ENCODE results near the gene RAD51B. TPM values are rescaled to one million over a fixed set of nuclear protein-coding genes. Genes with fewer than 3 reads are reported as not detected.
A peak's percentile ranks its signal among the peaks of the same experiment; 100 is the strongest.

The RAD51B gene
- total RNA-seq, 1 experiment from 2014 or later: 20.0 TPM

- no TSS peak for BruUV-seq (replicated peaks)
- peaks cover 75% of the 10 kb centered on the region in 2 experiments for H3K4me1 ChIP-seq (ENCODE audit: control insufficient read depth in 1 of 2, insufficient read depth in 2 of 2, low read length in 2 of 2)
- ChIA-PET POLR2A (no interaction called here), CTCF (no interaction called here), RAD21 (ENCODE audit: low non-redundant PET in 1 of 2, low total read pairs in 2 of 2, uncharacterized antibody in 2 of 2, unreplicated experiment in 2 of 2) (no interaction called here)
- no peaks in the 10 kb centered on the region for H3K27me3 ChIP-seq (ENCODE audit: insufficient read depth, low read length)
- no peak overlapping the region for H3K4me3 ChIP-seq (replicated peaks in 1 of 2; ENCODE audit: low read depth in 1 of 2, low read length in 2 of 2)
- H3K36me3 ChIP-seq (ENCODE audit: control insufficient read depth in 1 of 2, insufficient read depth in 2 of 2, low read length in 2 of 2): no peaks in the 10 kb centered on the region
- no peak overlapping the region for H3K4me2 ChIP-seq (ENCODE audit: low read length)
- H3K79me2 ChIP-seq (ENCODE audit: insufficient read depth, low read length): no peaks in the 10 kb centered on the region
- H3K9me2 ChIP-seq (ENCODE audit: insufficient read depth): no peaks in the 10 kb centered on the region
- no peak for ATAC-seq
- intact Hi-C loops (cut with micrococcal nuclease): no loop called here
- H3K9ac ChIP-seq (ENCODE audit: low read length): peak overlapping the region; percentile 24; the same call in 1 of the 2 replicates
- H4K20me1 ChIP-seq (ENCODE audit: insufficient read depth): no peaks in the 10 kb centered on the region
- no peak for DNase-seq (ENCODE audit: low read depth, low spot score)
- H3K27ac ChIP-seq (ENCODE audit: low read depth, low read length): peak overlapping the region; percentile 4; the same call in 1 of the 2 replicates
- H3K9me3 ChIP-seq (ENCODE audit: control insufficient read depth in 1 of 2, insufficient read depth in 1 of 2, low read depth in 1 of 2, low read length in 2 of 2): no peaks in the 10 kb centered on the region
- no peak overlapping the region for H2AFZ ChIP-seq (ENCODE audit: low read depth, low read length, poor library complexity, severe bottlenecking)
- no peak for TF ChIP-seq POLR2A (IDR thresholded peaks at IDR 0.05; ENCODE audit: borderline replicate concordance, extremely low read depth, insufficient read depth, insufficient read length)
- TF ChIP-seq EZH2 (IDR thresholded peaks at IDR 0.05): no peak
- TF ChIP-seq CTCF (IDR thresholded peaks at IDR 0.05 in 2 of 3, conservative IDR thresholded peaks at IDR 0.05 in 1 of 3; ENCODE audit: borderline replicate concordance in 1 of 3, insufficient read depth in 1 of 3, low read depth in 2 of 3, low read length in 2 of 3): no peak
- TF ChIP-seq, protein P1, sequence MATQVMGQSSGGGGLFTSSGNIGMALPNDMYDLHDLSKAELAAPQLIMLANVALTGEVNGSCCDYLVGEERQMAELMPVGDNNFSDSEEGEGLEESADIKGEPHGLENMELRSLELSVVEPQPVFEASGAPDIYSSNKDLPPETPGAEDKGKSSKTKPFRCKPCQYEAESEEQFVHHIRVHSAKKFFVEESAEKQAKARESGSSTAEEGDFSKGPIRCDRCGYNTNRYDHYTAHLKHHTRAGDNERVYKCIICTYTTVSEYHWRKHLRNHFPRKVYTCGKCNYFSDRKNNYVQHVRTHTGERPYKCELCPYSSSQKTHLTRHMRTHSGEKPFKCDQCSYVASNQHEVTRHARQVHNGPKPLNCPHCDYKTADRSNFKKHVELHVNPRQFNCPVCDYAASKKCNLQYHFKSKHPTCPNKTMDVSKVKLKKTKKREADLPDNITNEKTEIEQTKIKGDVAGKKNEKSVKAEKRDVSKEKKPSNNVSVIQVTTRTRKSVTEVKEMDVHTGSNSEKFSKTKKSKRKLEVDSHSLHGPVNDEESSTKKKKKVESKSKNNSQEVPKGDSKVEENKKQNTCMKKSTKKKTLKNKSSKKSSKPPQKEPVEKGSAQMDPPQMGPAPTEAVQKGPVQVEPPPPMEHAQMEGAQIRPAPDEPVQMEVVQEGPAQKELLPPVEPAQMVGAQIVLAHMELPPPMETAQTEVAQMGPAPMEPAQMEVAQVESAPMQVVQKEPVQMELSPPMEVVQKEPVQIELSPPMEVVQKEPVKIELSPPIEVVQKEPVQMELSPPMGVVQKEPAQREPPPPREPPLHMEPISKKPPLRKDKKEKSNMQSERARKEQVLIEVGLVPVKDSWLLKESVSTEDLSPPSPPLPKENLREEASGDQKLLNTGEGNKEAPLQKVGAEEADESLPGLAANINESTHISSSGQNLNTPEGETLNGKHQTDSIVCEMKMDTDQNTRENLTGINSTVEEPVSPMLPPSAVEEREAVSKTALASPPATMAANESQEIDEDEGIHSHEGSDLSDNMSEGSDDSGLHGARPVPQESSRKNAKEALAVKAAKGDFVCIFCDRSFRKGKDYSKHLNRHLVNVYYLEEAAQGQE (IDR thresholded peaks at IDR 0.05; ENCODE audit: low read depth): no peak
- TF ChIP-seq RAD21 (IDR thresholded peaks at IDR 0.05; ENCODE audit: low read depth): no peak
- TF ChIP-seq SRF (IDR thresholded peaks at IDR 0.05; ENCODE audit: low read depth): no peak
- no peak for TF ChIP-seq YY1 (IDR thresholded peaks at IDR 0.05; ENCODE audit: extremely low read depth, insufficient replicate concordance, low read depth, low read length)
- TF ChIP-seq CBX3 (IDR thresholded peaks at IDR 0.05; ENCODE audit: low read depth): no peak
- TF ChIP-seq, protein P2, sequence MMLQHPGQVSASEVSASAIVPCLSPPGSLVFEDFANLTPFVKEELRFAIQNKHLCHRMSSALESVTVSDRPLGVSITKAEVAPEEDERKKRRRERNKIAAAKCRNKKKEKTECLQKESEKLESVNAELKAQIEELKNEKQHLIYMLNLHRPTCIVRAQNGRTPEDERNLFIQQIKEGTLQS (IDR thresholded peaks at IDR 0.05): no peak
- TF ChIP-seq SIN3A (IDR thresholded peaks at IDR 0.05; ENCODE audit: low read depth): no peak
- no peak for TF ChIP-seq SP1 (IDR thresholded peaks at IDR 0.05; ENCODE audit: low read depth)
- no peak for TF ChIP-seq JUND (IDR thresholded peaks at IDR 0.05)
- TF ChIP-seq, protein P3, sequence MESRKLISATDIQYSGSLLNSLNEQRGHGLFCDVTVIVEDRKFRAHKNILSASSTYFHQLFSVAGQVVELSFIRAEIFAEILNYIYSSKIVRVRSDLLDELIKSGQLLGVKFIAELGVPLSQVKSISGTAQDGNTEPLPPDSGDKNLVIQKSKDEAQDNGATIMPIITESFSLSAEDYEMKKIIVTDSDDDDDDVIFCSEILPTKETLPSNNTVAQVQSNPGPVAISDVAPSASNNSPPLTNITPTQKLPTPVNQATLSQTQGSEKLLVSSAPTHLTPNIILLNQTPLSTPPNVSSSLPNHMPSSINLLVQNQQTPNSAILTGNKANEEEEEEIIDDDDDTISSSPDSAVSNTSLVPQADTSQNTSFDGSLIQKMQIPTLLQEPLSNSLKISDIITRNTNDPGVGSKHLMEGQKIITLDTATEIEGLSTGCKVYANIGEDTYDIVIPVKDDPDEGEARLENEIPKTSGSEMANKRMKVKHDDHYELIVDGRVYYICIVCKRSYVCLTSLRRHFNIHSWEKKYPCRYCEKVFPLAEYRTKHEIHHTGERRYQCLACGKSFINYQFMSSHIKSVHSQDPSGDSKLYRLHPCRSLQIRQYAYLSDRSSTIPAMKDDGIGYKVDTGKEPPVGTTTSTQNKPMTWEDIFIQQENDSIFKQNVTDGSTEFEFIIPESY (IDR thresholded peaks at IDR 0.05; ENCODE audit: extremely low read depth, insufficient replicate concordance, low read length): no peak
- TF ChIP-seq FOSL1 (IDR thresholded peaks at IDR 0.05; ENCODE audit: low read depth): no peak
- no peak for TF ChIP-seq CEBPB (IDR thresholded peaks at IDR 0.05; ENCODE audit: low read depth)
- no peak for TF ChIP-seq ELF1 (IDR thresholded peaks at IDR 0.05; ENCODE audit: borderline replicate concordance, low read depth)
- no peak for TF ChIP-seq TCF7L2 (IDR thresholded peaks at IDR 0.05; ENCODE audit: borderline replicate concordance, extremely low read depth, insufficient read depth, insufficient read length)
- no peak for TF ChIP-seq POLR2AphosphoS5 (IDR thresholded peaks at IDR 0.05; ENCODE audit: low read depth, low read length)
- TF ChIP-seq EZH2phosphoT487 (IDR thresholded peaks at IDR 0.05; ENCODE audit: borderline replicate concordance): no peak
Observed at GRCh38 chr14:68580671-68581070, 761.1 kb downstream of the RAD51B start.

Data from HCT116 (cell line).